Astrocyte of the spinal cord (primary cell): Measurements from ENCODE around the gene SH2D3C.

Experiments
- DNase-seq: peaks from one replicate; pipeline ENCODE4 v3.0.0; 2011; ENCODE audit warnings: low read depth, low spot score
- H3K4me3 ChIP-seq: 2 replicates; pipeline ENCODE4 v1.5.1; 2011; ENCODE audit warnings: low read depth, mild to moderate bottlenecking, low read length, moderate library complexity
- in situ Hi-C: cut with HindIII; loops from 2 replicates; pipeline ENCODE4 v1.10.0; 2017; ENCODE audit warnings: low sequenced_read_pairs
- TF ChIP-seq, protein P1 (sequence below): IDR thresholded peaks from 2 replicates; pipeline ENCODE4 v1.5.1; 2012; ENCODE audit warnings: low read depth, mild to moderate bottlenecking, low read length, inconsistent platforms

SH2D3C gene

DNA sequence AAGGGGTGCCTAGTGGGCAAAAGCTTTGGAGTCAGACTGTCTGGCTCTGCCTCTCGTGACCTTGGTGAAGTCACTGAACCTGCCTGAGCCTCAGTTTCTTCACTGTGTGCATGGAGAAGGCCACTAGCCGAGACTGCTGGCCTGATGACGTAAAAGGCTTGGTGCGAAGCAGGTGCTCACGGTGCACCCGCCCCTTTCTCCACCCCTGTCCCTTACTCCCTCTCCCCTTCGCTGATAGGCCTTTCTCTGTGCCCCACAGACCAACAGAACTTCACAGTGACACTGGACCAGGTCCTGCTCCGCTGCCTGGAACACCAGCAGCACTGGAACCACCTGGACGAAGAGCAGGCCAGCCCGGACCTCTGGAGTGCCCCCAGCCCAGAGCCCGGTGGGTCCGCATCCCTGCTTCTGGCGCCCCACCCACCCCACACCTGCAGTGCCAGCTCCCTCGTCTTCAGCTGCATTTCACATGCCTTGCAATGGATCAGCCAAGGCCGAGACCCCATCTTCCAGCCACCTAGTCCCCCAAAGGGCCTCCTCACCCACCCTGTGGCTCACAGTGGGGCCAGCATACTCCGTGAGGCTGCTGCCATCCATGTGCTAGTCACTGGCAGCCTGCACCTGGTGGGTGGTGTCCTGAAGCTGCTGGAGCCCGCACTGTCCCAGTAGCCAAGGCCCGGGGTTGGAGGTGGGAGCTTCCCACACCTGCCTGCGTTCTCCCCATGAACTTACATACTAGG is 34.6 kb upstream of the SH2D3C start:
- in situ Hi-C loops = no loop called here
- H3K4me3 ChIP-seq = no peak overlapping the region
- no peak for DNase-seq
- TF ChIP-seq, protein P1, sequence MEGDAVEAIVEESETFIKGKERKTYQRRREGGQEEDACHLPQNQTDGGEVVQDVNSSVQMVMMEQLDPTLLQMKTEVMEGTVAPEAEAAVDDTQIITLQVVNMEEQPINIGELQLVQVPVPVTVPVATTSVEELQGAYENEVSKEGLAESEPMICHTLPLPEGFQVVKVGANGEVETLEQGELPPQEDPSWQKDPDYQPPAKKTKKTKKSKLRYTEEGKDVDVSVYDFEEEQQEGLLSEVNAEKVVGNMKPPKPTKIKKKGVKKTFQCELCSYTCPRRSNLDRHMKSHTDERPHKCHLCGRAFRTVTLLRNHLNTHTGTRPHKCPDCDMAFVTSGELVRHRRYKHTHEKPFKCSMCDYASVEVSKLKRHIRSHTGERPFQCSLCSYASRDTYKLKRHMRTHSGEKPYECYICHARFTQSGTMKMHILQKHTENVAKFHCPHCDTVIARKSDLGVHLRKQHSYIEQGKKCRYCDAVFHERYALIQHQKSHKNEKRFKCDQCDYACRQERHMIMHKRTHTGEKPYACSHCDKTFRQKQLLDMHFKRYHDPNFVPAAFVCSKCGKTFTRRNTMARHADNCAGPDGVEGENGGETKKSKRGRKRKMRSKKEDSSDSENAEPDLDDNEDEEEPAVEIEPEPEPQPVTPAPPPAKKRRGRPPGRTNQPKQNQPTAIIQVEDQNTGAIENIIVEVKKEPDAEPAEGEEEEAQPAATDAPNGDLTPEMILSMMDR = no peak

DNA sequence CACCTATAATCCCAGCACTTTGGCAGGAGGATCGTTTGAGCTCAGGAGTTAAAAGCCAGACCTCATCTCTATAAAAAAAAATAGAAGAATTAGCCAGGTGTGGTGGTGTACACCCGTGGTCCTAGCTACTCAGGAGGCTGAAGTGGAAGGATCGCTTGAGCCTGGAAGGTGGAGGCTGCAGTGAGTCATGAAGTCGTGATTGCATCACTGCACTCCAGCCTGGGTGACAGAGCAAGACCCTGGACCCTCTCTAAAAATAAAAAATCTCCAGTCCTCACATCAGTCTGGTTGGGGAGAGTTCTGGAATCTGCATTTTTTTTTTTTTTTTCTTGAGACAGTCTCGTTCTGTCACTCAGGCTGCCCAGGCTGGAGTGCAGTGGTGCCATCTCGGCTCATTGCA is 33.5 kb upstream of the SH2D3C start:
- in situ Hi-C loops = no loop called here
- TF ChIP-seq, protein P1 = no peak
- no peak overlapping the region for H3K4me3 ChIP-seq
- DNase-seq = no peak

DNA sequence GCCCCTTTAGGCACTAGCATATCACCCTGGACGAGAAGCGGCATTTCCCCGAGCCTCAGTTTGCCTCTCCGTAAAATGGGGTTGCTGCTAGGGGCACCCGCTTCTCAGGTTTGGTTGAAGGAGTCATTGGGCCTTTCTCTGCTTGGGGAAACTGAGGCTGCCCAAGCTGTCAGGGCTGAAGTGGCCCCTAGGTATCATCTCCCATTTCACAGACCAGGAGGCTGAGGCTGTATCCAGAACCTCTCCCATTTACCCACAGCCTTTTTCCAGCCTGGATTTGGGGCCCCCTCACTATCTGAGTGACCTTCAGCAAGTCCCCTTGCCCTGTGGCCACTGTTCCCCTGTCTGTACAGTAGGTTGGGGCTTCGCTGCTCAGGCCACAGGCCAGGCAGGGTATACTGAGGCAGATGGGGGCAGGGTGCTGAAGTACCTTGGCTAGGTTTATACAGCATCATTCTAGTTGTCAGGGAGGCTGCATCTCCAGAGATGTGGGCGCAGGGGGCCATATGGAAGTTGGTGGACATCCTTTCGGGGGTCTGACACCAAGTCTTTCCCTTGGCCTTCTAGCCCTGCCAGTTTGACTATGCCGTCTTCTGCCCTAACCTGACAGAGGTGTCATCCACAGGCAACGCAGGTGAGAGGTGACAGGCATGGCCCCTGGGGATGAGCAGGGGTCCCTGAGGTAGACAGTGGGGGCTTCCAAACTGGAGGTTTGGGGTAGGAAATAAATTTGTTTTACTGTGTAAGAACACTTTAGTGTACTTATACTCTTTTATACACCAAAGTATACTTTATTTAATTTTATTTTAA is 32.1 kb upstream of the SH2D3C start:
- in situ Hi-C loops = no loop called here
- TF ChIP-seq, protein P1 = no peak
- no peak for DNase-seq
- no peak overlapping the region for H3K4me3 ChIP-seq

DNA sequence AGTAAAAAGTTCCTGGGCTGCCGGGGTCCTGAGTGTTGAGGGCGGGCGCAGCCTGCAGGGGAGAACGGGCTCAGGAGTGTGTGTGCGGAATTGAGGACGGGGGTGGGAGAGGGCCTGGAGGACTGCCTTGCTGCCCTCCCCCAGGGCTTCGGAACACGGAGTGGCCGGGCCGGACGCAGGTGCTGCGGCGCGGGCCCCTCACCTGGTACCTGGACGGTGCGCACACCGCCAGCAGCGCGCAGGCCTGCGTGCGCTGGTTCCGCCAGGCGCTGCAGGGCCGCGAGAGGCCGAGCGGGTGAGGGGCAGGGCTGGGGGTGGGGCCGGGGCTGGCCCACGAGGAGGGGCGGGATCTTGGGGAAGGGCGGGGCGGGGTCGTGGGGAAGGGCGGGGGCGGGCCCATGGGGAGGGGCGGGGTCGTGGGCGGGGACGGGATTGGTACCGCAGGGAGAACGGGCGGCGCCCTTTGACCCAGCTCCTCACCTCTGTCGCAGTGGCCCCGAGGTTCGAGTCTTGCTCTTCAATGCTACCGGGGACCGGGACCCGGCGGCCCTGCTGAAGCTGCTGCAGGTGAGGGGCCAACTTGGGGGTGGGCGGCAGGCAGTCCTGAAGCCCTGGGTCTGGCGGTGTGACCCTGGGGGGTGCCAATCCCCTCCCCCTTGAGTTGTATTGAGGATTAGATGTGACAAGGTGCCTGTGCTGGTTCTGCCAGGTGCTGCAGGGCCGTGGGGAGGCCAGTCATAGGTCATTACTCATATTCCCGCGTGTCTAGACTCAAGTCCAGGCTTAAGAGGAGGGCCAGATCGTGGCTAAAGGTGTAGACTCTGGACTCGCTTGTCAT is 31.3 kb upstream of the SH2D3C start:
- in situ Hi-C loops = no loop called here
- H3K4me3 ChIP-seq = no peak overlapping the region
- no peak for DNase-seq
- TF ChIP-seq, protein P1 = no peak

DNA sequence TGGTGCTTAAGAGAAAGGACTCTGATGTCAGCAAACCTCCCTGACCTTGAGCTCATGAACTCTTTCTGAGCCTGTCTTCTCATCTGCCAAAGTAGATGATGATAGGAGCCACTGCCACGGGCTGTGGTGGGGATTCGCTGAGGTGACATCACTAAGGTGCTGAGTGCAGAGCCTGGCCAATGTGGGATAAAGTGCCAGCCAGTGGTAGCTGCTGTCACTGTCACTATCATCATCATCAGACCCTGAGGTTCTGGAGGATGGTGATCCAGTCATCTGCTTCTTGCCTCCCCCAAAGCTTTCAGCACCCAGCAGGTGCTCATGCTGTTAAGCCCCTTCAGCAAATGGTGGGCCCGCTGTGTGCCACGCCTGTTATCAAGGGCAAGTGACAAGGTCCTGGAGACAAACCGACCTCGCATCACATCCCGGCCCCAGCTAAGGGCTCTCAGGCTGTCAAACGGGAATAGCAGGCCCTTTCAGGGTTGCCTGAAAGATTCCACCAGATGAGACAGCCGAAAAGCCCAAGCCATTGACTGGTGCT is 30.6 kb upstream of the SH2D3C start:
- in situ Hi-C loops = no loop called here

More for the DNA sequence above, 30.6 kb upstream of the SH2D3C start:
- TF ChIP-seq, protein P1 = no peak
- no peak overlapping the region for H3K4me3 ChIP-seq
- DNase-seq = no peak
